Liver (tissue), 9 donors: ENCODE measurements around the gene OR2S2. TPM values are rescaled to one million over a fixed set of nuclear protein-coding genes. Genes with fewer than 3 reads are reported as not detected.

Source experiments
- DNase-seq: peaks from one replicate; pipeline ENCODE4 v3.0.0-alpha.2; 2017; ENCODE audit warnings: low spot score
- H3K27ac ChIP-seq, 2 donors: one replicate each; pipeline ENCODE4 v1.7.0; 2013; ENCODE audit warnings: inconsistent platforms in 2 of 2, low read length in 2 of 2, control low read depth in 1 of 2, low read depth in 1 of 2, mild to moderate bottlenecking in 1 of 2
- H3K27me3 ChIP-seq, 4 donors: one replicate each; pipeline versions ENCODE4 v1.6.1 to v1.7.0; 2013; ENCODE audit warnings: low read length in 3 of 4, inconsistent platforms in 1 of 4, mild to moderate bottlenecking in 1 of 4, moderate library complexity in 1 of 4; ENCODE audit not compliant: control insufficient read depth in 4 of 4, insufficient read depth in 4 of 4
- H3K36me3 ChIP-seq, 4 donors: one replicate each; pipeline versions ENCODE4 v1.6.1 to v1.7.0; 2013; ENCODE audit warnings: low read length in 3 of 4, mild to moderate bottlenecking in 3 of 4, low read depth in 1 of 4, moderate library complexity in 1 of 4; ENCODE audit not compliant: control insufficient read depth in 4 of 4, insufficient read depth in 3 of 4
- H3K4me1 ChIP-seq, 4 donors: one replicate each; pipeline versions ENCODE4 v1.6.1 to v1.7.0; 2013; ENCODE audit warnings: low read length in 3 of 4, mild to moderate bottlenecking in 3 of 4, moderate library complexity in 1 of 4; ENCODE audit not compliant: control insufficient read depth in 4 of 4, insufficient read depth in 4 of 4
- H3K4me3 ChIP-seq, 3 donors: one replicate each; pipeline versions ENCODE4 v1.6.1 to v1.7.0; 2013; ENCODE audit warnings: low read length in 3 of 3, control low read depth in 1 of 3, low read depth in 1 of 3, mild to moderate bottlenecking in 1 of 3
- H3K9ac ChIP-seq, 2 donors: one replicate each; pipeline ENCODE4 v1.7.0; 2013; ENCODE audit warnings: low read length in 2 of 2, mild to moderate bottlenecking in 2 of 2, moderate library complexity in 2 of 2, control low read depth in 1 of 2, low read depth in 1 of 2
- H3K9me3 ChIP-seq, 4 donors: one replicate each; pipeline versions ENCODE4 v1.6.1 to v1.7.0; 2013; ENCODE audit warnings: low read length in 3 of 4; ENCODE audit not compliant: control insufficient read depth in 4 of 4
- EGR1 ChIP-seq, 2 donors: IDR thresholded peaks; 2 replicates each; pipeline ENCODE4 v1.6.1; 2016 to 2018; ENCODE audit warnings: antibody characterized with exemption in 2 of 2, low read depth in 2 of 2
- FOXA1 ChIP-seq: IDR thresholded peaks from 2 replicates; pipeline ENCODE4 v1.6.1; 2016; ENCODE audit warnings: antibody characterized with exemption
- FOXA2 ChIP-seq: IDR thresholded peaks from 2 replicates; pipeline ENCODE4 v1.6.1; 2016; ENCODE audit warnings: antibody characterized with exemption
- GABPA ChIP-seq, 2 donors: IDR thresholded peaks in 1 of 2; conservative IDR thresholded peaks in 1 of 2; 2 replicates each; pipeline ENCODE4 v1.6.1; 2016; ENCODE audit warnings: antibody characterized with exemption in 2 of 2, mild to moderate bottlenecking in 1 of 2, moderate library complexity in 1 of 2
- HNF4A ChIP-seq, 2 donors: conservative IDR thresholded peaks; 2 replicates each; pipeline ENCODE4 v1.6.1; 2016; ENCODE audit warnings: antibody characterized with exemption in 2 of 2, mild to moderate bottlenecking in 2 of 2
- HNF4G ChIP-seq: IDR thresholded peaks from 2 replicates; pipeline ENCODE4 v1.6.1; 2016; ENCODE audit warnings: antibody characterized with exemption
- JUND ChIP-seq, 2 donors: IDR thresholded peaks; 2 replicates each; pipeline ENCODE4 v1.6.1; 2016; ENCODE audit warnings: antibody characterized with exemption in 2 of 2
- NR2F2 ChIP-seq: IDR thresholded peaks from 2 replicates; pipeline ENCODE4 v1.6.1; 2016; ENCODE audit warnings: antibody characterized with exemption
- RAD21 ChIP-seq, 2 donors: IDR thresholded peaks; 2 replicates each; pipeline ENCODE4 v1.6.1; 2016; ENCODE audit warnings: antibody characterized with exemption in 2 of 2, mild to moderate bottlenecking in 2 of 2
- RXRA ChIP-seq, 2 donors: IDR thresholded peaks; 2 replicates each; pipeline ENCODE4 v1.6.1; 2017 to 2018; ENCODE audit warnings: antibody characterized with exemption in 2 of 2, mild to moderate bottlenecking in 1 of 2
- SP1 ChIP-seq: IDR thresholded peaks from 2 replicates; pipeline ENCODE4 v1.6.1; 2018; ENCODE audit warnings: antibody characterized with exemption, mild to moderate bottlenecking
- TAF1 ChIP-seq: conservative IDR thresholded peaks from 2 replicates; pipeline ENCODE4 v1.6.1; 2016; ENCODE audit warnings: antibody characterized with exemption, mild to moderate bottlenecking
- YY1 ChIP-seq: IDR thresholded peaks from 2 replicates; pipeline ENCODE4 v1.6.1; 2016; ENCODE audit warnings: antibody characterized with exemption, mild to moderate bottlenecking
- WGBS: extraction: QIAGEN DNeasy Blood & Tissue Kit; methylation state at CpG from one replicate; pipeline ENCODE4 v1.1.7; 2013; 5-methylcytosine and 5-hydroxymethylcytosine counted together
- polyA plus RNA-seq, 2 donors: library from polyadenylated mRNA; stranded (reverse) in 1 of 2; unstranded in 1 of 2; fragments of 200-250 nt in 1 of 2; fragments of >200 nt in 1 of 2; fragmentation: Nextera tagmentation in 1 of 2; extraction: Ambion mirVana in 1 of 2; gene quantifications; one replicate each; pipeline versions ENCODE4 v1.2.1 to v1.2.3, GENCODE V29; 2013 to 2015
- total RNA-seq, 2 donors: library from RNA; depleted of rRNA; stranded (reverse); fragments of >200 nt; gene quantifications; one replicate each; pipeline ENCODE4 v1.2.3, GENCODE V29; 2014
- TF ChIP-seq, protein P1 (sequence below): IDR thresholded peaks from 2 replicates; pipeline ENCODE4 v1.6.1; 2016; ENCODE audit warnings: antibody characterized with exemption
- TF ChIP-seq, protein P2 (sequence below): IDR thresholded peaks from 2 replicates; pipeline ENCODE4 v1.6.1; 2016; ENCODE audit warnings: antibody characterized with exemption
- TF ChIP-seq, protein P3 (sequence below): IDR thresholded peaks from 2 replicates; pipeline ENCODE4 v1.6.1; 2016; ENCODE audit warnings: antibody characterized with exemption
- TF ChIP-seq, protein P4 (sequence below): fragments of 150-350 bp; IDR thresholded peaks from 2 replicates; pipeline ENCODE4 v1.5.1; 2017; ENCODE audit warnings: improper control_type of control experiment, low read depth, low read length; ENCODE audit not compliant: missing input control
- TF ChIP-seq, protein P5 (sequence below): IDR thresholded peaks from 2 replicates; pipeline ENCODE4 v1.6.1; 2016; ENCODE audit warnings: antibody characterized with exemption, mild to moderate bottlenecking
- donor health status: healthy.
- donor health status: healthy.
- donor health status: healthy.
- donor health status: healthy.
- donor health status: healthy.

OR2S2 gene
- total and polyA plus RNA-seq, 4 donors, result not detected

DNA sequence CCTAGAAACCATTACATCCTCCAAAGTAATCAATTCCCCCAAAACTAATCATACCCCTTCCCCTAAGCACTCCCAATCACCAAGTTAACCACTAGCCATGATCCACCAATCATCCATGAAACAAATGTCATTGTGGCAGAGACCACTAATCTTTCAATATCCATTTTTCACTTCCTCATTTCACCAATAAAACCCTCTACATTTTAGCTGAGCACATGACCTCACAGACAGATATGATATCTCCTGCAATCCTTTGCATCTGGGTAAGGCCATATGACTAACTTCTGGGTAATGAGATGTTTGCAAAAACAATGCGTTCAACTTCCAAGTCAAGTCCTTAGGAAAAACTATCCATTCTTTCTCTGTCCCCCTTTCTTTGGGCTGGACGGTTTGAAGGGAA, 20.7 kb downstream of the OR2S2 start (continued):
- TF ChIP-seq, protein P1, sequence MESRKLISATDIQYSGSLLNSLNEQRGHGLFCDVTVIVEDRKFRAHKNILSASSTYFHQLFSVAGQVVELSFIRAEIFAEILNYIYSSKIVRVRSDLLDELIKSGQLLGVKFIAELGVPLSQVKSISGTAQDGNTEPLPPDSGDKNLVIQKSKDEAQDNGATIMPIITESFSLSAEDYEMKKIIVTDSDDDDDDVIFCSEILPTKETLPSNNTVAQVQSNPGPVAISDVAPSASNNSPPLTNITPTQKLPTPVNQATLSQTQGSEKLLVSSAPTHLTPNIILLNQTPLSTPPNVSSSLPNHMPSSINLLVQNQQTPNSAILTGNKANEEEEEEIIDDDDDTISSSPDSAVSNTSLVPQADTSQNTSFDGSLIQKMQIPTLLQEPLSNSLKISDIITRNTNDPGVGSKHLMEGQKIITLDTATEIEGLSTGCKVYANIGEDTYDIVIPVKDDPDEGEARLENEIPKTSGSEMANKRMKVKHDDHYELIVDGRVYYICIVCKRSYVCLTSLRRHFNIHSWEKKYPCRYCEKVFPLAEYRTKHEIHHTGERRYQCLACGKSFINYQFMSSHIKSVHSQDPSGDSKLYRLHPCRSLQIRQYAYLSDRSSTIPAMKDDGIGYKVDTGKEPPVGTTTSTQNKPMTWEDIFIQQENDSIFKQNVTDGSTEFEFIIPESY, result no peak
- TF ChIP-seq, protein P2, sequence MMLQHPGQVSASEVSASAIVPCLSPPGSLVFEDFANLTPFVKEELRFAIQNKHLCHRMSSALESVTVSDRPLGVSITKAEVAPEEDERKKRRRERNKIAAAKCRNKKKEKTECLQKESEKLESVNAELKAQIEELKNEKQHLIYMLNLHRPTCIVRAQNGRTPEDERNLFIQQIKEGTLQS, result no peak
- TF ChIP-seq GABPA (IDR thresholded peaks at IDR 0.05 in 1 of 2, conservative IDR thresholded peaks at IDR 0.05 in 1 of 2), result no peak
- no peak for TF ChIP-seq FOXA1
- no peak for TF ChIP-seq FOXA2
- TF ChIP-seq HNF4A (conservative IDR thresholded peaks at IDR 0.05), result no peak
- TF ChIP-seq, protein P3, sequence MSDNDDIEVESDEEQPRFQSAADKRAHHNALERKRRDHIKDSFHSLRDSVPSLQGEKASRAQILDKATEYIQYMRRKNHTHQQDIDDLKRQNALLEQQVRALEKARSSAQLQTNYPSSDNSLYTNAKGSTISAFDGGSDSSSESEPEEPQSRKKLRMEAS, result no peak
- no peak for TF ChIP-seq YY1

DNA sequence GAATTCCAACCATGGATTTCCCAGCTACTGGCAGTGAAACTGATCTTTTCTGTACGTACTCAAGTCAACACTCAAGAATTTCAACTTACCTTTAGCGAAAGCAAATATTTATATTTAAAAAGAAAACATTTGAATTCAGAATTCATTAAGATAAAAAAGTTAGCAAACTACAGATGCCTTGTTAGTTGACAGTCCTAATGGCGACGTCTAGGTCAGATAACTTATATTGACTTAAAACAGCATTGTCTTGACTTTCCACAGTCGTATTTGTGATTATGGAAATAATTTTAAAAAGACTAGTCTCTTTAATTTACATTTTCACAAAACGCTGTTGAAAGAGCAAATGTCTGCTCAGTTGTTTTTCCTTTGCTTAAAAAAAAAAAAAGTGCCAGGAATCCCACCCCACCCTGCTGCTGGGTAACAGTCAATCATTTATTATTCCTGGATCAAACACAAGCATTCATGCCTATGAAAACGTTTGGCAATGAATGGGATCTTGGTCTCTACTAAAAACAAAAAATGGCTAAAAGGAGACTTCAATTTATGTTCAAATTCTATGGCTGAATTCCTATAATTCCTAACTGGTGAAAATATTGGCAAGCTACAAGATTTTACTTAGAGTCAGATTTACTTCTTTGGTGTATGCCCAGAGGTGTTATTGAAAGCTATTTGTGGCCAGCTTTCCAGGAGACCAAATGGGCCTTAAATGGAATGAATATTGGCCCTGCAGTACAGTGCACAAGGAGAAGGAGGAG, 22.0 kb downstream of the OR2S2 start:
- H3K9ac ChIP-seq, result no peak overlapping the region
- DNase-seq, result no peak
- no peaks in the 10 kb centered on the region for H3K9me3 ChIP-seq
- WGBS, result 60% methylated on average over 7 of the region's 7 CpGs
- no peak overlapping the region for H3K27ac ChIP-seq
- H3K27me3 ChIP-seq, result no peaks in the 10 kb centered on the region
- H3K4me1 ChIP-seq, result peaks cover 0 to 5% (median 2%) of the 10 kb centered on the region in 4 donors
- H3K36me3 ChIP-seq, result no peaks in the 10 kb centered on the region
- TF ChIP-seq RAD21 (IDR thresholded peaks at IDR 0.05), result no peak
- no peak for TF ChIP-seq RXRA (IDR thresholded peaks at IDR 0.05)
- no peak for TF ChIP-seq EGR1 (IDR thresholded peaks at IDR 0.05; ENCODE audit: low read depth in 2 of 2)
- TF ChIP-seq, protein P4, sequence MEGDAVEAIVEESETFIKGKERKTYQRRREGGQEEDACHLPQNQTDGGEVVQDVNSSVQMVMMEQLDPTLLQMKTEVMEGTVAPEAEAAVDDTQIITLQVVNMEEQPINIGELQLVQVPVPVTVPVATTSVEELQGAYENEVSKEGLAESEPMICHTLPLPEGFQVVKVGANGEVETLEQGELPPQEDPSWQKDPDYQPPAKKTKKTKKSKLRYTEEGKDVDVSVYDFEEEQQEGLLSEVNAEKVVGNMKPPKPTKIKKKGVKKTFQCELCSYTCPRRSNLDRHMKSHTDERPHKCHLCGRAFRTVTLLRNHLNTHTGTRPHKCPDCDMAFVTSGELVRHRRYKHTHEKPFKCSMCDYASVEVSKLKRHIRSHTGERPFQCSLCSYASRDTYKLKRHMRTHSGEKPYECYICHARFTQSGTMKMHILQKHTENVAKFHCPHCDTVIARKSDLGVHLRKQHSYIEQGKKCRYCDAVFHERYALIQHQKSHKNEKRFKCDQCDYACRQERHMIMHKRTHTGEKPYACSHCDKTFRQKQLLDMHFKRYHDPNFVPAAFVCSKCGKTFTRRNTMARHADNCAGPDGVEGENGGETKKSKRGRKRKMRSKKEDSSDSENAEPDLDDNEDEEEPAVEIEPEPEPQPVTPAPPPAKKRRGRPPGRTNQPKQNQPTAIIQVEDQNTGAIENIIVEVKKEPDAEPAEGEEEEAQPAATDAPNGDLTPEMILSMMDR, result no peak
- no peak for TF ChIP-seq FOXA2
- TF ChIP-seq JUND (IDR thresholded peaks at IDR 0.05), result no peak
- no peak for TF ChIP-seq FOXA1
- TF ChIP-seq HNF4G, result no peak
- TF ChIP-seq GABPA (IDR thresholded peaks at IDR 0.05 in 1 of 2, conservative IDR thresholded peaks at IDR 0.05 in 1 of 2), result no peak
- TF ChIP-seq SP1, result no peak
- TF ChIP-seq, protein P2, result no peak
- TF ChIP-seq TAF1, result no peak
- TF ChIP-seq, protein P5, sequence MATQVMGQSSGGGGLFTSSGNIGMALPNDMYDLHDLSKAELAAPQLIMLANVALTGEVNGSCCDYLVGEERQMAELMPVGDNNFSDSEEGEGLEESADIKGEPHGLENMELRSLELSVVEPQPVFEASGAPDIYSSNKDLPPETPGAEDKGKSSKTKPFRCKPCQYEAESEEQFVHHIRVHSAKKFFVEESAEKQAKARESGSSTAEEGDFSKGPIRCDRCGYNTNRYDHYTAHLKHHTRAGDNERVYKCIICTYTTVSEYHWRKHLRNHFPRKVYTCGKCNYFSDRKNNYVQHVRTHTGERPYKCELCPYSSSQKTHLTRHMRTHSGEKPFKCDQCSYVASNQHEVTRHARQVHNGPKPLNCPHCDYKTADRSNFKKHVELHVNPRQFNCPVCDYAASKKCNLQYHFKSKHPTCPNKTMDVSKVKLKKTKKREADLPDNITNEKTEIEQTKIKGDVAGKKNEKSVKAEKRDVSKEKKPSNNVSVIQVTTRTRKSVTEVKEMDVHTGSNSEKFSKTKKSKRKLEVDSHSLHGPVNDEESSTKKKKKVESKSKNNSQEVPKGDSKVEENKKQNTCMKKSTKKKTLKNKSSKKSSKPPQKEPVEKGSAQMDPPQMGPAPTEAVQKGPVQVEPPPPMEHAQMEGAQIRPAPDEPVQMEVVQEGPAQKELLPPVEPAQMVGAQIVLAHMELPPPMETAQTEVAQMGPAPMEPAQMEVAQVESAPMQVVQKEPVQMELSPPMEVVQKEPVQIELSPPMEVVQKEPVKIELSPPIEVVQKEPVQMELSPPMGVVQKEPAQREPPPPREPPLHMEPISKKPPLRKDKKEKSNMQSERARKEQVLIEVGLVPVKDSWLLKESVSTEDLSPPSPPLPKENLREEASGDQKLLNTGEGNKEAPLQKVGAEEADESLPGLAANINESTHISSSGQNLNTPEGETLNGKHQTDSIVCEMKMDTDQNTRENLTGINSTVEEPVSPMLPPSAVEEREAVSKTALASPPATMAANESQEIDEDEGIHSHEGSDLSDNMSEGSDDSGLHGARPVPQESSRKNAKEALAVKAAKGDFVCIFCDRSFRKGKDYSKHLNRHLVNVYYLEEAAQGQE, result no peak
- TF ChIP-seq, protein P1, result no peak
- TF ChIP-seq, protein P3, result no peak
- TF ChIP-seq NR2F2, result no peak
- TF ChIP-seq YY1, result no peak
- no peak for TF ChIP-seq HNF4A (conservative IDR thresholded peaks at IDR 0.05)
- H3K4me3 ChIP-seq, result no peak overlapping the region
